Kidney tubule cell (primary cell): Measurements from ENCODE around the gene TMEM79.
"Not testable (repeated sequence)": the region's sequence is repeated elsewhere in the genome, so short reads cannot be mapped to it uniquely, and the experiment has no call there.

ENCODE experiments used
- DNase-seq: peaks from one replicate; pipeline ENCODE4 v3.0.0-alpha.2; 2018; ENCODE audit warnings: low spot score

Gene TMEM79

GRCh38 chr1:156308078-156308477 is 24.0 kb downstream of the TMEM79 start:
- DNase-seq, result peak; percentile 18

GRCh38 chr1:156310962-156311361 is 26.8 kb downstream of the TMEM79 start:
- DNase-seq, result peak; percentile 11

- DNase-seq, result no peak
Observed at GRCh38 chr1:156316909-156317308, 32.8 kb downstream of the TMEM79 start.

- peak; percentile 32 for DNase-seq
Observed at GRCh38 chr1:156319664-156320063, 35.5 kb downstream of the TMEM79 start.

- DNase-seq, result no peak
Observed at GRCh38 chr1:156320560-156320959, 36.4 kb downstream of the TMEM79 start.

GRCh38 chr1:156323179-156323578 is 39.1 kb downstream of the TMEM79 start:
- not testable (repeated sequence) for DNase-seq

GRCh38 chr1:156336242-156336641 is 52.1 kb downstream of the TMEM79 start:
- no peak for DNase-seq

GRCh38 chr1:156337052-156337887 is 53.1 kb downstream of the TMEM79 start:
- peak; percentile 18 for DNase-seq

- no peak for DNase-seq
Observed at GRCh38 chr1:156337888-156338179, 53.7 kb downstream of the TMEM79 start.

- peak; percentile 100 for DNase-seq
Observed at GRCh38 chr1:156338180-156338976, 54.3 kb downstream of the TMEM79 start, which contains the start of the genes CCT3 and TSACC. TSS of gene CCT3 (minus strand) at chr1:156338292. CDS start at chr1:156338184, 108 bp downstream. TSS of gene TSACC (plus strand) at chr1:156338526. CDS start at chr1:156339758, 1,232 bp downstream.
